Jurkat, Clone E6-1 (cell line): ENCODE results near the gene PC.

ENCODE experiments used
- DNase-seq: peaks from one replicate; pipeline ENCODE4 v3.0.0-alpha.2; 2011; ENCODE audit warnings: low read depth, low spot score
- H3K4me3 ChIP-seq: 2 replicates; pipeline ENCODE4 v1.5.1; 2011; ENCODE audit warnings: mild to moderate bottlenecking, low read length, control low read depth, moderate library complexity

Gene PC

DNA sequence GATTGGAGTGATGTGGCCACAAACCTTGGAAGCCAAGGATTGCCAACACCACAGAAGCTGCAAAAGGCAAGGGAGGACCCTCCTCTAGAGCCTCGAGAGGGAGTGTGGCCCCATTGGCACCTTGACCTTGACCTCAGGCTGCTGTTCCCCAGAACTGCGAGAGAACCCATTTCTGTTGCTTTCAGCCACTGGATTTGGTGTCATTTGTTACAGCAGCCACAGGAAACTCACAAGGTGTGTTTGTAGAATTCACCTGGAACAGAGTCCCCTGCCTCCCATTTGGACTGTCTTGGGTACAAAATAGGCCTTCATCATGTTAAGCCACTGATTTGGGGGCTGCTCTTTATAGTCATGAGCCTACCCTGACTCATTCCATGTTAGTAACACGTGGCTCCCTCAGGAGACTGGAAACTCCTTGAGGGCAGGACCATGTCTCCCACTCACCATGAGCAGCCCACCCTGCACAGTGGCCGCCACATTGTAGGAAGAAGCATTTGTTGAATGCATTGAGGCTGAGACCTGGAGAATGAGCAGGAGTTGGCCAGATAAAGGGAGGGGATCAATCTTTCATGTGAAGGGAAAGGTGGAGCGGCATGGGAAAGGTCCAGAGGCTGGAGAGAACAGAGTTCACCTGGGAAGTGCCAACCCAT is 25.2 kb upstream of the PC start:
- no peak for DNase-seq
- no peak overlapping the region for H3K4me3 ChIP-seq

DNA sequence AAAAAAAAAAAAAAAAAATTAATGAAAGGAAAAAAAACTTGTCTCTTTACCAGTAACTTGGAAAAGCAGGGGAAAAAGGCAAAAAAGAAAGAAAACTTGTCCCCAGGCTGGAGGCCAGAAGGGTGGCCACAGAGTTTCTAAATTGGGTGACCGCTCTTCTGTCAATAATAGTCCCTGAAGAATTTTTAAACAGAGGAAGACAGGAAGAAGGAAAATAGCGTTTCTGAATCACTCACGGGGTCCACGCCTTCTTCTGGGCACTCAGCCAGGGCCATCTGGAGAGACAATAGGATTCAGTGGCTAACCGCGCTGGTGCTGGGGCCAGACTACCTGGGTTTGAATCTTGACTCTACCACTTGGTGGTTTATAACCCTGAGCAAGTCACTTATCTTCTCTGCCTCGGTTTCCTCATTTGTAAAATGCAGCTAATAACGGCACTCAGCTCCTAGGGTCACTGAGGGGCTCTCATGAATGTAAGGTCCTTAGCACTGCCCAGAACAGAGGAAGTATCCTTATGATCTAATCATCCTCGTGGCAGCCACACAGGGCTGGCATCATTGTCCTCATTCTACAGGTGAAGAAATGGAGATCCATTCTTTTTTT is 23.9 kb upstream of the PC start:
- DNase-seq, result peak; percentile 77

DNA sequence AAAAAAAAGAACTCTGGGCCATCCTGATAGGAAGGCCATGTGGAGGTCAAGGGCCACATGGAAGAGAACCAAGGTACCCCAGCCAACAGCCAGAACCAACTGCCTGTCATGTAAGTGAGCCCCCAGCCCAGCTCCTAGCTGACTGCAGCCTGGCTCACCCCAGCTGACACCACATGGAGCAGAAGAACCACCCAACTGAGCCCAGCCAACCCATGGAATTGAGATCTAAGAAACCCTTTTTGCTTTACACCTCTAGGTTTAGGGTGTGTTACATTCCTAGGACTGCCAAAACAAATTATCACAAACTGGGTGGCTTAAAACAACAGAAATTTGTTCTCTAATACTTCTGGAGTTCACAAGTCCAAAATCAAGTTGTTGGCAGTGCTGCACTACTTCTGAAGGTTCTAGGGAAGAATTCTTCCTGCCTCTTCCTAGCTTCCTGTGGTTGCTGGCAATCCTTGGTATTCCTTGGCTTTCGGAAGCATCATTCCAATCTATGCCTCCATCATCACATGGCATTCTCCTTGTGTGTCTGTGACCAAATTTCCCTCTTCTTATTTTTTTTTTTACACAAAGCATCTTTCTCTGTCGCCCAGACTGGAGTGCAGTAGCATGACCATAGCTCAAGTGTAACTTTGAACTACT is 21.3 kb upstream of the PC start:
- H3K4me3 ChIP-seq, result no peak overlapping the region
- DNase-seq, result no peak

More for the DNA sequence above, 23.9 kb upstream of the PC start:
- H3K4me3 ChIP-seq, result no peak overlapping the region

DNA sequence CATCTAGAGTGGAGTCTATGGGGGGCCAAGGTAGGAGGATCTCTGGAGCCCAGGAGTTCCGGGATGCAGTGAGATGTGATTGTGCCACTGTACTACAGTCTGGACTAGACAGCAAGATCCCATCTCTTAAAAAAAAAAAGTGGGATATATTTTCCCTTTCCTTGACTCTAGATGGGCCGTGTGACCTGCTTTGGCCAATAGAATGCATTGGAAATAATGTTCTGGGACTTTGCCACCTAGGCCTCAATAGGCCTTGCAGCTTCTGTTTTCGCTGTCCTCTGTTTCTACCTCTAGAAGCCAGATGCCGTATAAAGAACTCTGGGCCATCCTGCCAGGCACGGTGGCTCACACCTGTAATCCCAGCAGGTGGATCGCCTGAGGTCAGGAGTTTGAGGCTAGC is 20.5 kb upstream of the PC start:
- H3K4me3 ChIP-seq, result no peak overlapping the region
- no peak for DNase-seq

DNA sequence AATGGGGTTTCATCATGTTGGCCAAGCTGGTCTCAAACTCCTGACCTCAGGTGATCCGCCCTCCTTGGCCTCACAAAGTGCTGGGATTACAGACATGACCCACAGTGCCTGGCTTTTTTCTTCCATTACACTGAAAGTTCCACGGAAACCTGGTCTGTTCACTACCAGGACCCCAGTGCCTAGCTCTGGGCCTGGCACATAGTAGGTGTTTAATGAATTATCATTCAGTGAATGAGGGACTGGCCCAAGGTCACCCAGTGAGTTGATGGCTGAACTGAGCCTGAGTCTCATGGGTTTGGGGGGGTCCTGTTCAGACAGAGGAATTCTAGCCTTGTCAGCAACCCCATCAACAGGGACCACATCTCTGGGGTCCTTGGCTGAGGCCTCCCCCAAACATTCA is 20.0 kb upstream of the PC start:
- no peak for DNase-seq

DNA sequence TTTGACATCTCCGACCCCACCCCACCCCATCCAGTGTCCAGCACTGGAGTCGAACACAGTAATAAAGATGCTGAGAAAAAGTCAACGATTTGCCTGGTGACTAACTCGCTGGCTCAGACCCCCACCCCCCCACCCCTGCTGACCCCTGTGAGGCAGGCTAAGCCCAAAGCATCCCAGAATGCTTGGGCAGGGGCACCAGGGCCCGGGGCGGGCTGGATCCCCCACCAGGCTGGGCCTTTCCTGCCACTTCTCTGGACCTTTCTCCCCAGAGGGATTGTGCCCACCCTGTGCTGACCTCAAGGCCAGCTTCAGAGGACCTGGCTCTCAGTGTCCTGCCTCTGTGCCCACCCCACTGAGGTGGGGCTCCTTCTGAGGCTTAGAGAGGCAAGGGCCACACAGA is 18.7 kb upstream of the PC start:
- no peak for DNase-seq
- no peak overlapping the region for H3K4me3 ChIP-seq

More for the DNA sequence above, 20.0 kb upstream of the PC start:
- no peak overlapping the region for H3K4me3 ChIP-seq

DNA sequence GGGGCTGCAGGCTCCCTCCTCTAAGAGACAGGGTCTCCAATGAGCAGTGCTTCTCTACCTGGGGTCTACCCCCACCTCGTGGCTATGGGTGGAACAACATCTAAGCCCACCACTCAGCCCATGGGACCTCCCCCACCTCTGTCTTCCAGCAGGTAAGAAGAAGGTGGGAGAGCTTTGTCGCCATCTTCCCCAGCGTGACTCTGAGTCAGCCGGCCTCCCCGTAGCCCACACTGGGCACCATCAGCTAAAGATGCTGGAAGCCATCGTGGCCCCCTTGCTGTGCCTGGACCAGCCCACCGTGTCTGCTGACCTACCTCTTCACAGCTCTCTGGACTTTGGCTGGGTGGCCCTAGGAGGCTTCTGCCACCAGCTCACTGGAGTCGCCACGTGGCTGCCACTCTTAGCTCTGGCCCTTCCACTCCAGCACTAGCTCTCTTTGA is 17.9 kb upstream of the PC start:
- DNase-seq, result no peak
- H3K4me3 ChIP-seq, result no peak overlapping the region

DNA sequence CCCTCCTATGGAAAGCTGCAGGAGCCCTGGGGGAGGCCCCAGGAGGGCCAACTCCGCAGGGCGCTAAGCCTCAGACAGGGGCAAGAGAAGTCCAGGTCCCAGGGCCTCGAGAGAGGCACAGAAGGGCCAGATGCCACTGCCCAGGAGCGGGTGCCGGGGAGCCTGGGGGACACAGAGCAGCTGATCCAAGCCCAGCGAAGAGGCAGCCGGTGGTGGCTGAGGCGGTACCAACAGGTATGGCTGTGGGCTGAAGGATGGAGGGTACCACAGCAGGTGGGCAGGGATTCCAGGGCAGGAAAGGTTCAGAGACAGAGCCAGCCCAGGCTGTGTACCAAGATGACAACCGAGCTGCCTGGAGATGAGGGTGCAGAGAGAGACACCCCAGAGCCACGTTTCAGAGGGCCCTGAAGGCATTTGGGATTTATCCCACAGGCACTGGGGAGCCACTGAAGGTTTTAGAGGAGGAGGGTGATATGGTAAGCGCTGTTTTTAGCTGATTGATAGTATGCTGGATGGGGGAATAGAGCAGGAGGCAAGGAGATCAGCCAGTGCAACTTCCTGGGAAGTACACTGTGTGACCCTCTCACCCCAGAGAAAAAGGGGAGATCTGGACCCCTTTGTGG is 17.3 kb upstream of the PC start:
- H3K4me3 ChIP-seq, result no peak overlapping the region
- no peak for DNase-seq

DNA sequence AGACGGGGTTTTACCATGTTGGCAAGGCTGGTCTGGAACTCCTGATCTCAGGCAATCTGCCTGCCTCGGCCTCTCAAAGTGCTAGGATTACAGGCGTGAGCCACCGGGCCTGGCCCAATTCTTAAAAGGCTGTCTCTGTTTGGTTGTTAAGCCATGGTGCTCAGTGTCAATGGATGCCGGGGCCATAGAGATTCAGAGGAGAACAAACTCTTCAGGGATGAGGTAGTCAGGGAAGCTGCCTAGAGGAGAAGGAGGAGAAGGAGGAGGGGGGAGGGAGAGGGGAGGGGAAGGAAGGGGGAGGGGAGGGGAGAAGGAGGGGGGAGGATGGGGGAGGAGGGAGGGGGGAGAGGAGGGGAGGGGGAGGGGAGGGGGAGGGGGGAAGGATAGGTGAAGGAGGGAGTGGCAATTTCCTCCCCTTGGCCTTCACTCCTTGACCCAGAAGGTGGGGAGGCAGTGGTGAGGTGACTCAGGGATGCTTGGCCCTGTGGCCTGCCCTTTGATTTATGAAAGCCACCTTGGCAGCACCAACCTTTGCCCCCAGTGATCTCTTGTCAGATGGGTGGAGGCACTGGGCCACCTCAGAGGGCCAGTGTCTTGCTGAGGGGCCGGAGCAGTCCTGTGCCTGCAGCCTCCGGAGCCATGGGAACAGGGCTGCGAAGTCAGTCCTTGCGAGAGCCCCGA is 16.7 kb upstream of the PC start, which contains the start of gene C11orf86:
C11orf86 (plus strand) TSS at position 581 of the 681 bp plus-strand sequence; CDS start at position 640, 59 bp downstream.
- H3K4me3 ChIP-seq, result no peak within 1 kb of the TSS
- DNase-seq, result no peak

DNA sequence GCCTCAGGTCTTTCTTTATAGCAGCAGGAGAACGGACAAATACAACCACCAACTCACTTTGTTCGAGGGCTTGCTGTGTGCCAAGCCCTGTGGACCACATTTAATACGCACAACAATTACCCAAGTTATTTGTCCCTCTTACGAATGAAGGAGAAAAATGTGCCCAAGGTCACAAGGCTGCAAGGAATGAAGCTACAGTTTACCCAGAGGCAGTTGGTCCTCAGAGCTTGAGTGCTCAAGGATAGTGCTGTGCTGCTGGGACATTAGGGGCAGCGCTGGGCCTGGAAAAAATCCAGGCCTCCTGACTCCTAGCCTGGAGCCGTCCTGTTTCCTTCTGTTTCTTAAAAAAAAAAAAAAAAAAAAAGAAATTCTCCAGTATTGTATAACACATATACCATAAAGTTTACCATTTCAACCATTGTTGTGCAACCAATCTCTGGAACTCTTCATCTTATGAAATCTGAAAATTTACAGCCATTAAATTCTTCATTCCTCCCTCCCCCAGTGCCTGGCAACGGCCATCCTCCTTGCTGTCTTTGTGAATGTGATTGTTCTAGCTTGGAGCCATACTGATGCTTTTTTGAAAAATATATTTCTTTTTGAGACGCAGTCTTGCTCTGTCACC is 15.9 kb upstream of the PC start:
- no peak overlapping the region for H3K4me3 ChIP-seq
- DNase-seq, result no peak

DNA sequence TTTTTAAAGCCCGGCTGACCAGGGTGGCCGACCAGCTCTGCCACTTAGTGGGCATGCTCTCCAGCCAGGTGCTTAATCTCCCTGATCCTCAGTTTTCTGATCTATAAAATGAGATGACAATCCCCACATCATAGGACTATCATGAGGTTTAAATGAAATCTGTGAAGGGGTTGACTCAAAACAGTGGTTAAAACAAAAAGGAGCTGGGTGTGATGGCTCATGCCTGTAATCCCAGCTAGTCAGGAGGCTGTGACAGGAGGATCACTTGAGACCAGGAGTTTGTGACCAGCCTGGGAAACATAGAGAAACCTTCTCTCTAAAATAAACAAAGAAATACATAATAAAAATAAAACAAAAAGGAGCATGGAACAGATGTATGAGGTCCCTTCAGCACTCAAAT is 13.3 kb upstream of the PC start:
- no peak for DNase-seq
- no peak overlapping the region for H3K4me3 ChIP-seq

DNA sequence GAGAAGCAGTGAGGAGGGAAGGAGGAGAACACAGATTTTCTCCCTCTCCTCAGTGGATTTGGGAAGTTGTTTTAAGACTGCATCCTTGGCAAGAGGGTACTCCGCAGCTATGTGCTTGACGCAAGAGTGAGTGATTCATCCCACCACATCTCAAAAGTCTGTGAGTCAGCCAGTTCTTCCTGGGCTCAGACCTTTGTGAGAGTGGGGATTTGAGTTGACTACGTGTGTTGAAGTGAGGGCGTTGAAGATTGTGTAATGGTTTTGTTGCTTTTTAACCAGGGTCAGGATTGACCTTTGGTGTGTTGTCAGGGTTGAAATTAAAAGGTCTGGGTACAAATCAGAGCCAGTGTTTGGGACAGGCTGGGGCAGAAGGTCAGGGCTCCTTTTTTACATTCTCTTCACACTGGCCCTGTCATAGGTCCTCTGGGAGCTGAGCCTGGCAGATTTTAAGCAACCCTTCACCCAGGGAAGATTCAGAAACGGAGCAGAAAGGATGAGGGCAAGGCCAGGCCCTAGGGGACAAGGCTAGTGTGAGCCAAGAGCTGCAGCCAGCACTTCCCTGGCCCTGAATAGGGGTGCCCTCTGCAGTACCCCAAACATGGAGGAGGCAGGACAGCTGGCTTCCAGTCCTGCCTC is 12.7 kb upstream of the PC start:
- H3K4me3 ChIP-seq, result no peak overlapping the region
- no peak for DNase-seq

DNA sequence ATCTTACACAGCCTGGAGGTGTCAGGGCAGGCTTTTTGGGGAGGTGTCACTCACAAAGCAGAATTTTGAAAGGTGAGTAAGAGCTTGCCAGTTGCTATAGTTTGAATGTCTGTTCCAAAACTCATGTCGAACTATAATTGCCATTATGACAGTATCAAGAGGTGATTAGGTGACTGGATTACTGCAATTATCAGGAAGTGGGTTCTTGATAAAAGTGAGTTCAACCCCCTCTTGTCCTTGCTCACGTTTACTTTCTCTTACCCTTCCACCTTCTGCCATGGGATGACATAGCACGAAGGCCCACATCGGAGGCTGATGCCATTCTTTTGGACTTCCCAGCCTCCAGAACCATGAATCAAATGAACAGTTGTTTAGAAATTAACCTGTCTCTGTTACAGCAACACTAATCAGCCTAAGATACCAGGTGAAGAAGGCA is 12.2 kb upstream of the PC start:
- no peak overlapping the region for H3K4me3 ChIP-seq
- DNase-seq, result no peak

DNA sequence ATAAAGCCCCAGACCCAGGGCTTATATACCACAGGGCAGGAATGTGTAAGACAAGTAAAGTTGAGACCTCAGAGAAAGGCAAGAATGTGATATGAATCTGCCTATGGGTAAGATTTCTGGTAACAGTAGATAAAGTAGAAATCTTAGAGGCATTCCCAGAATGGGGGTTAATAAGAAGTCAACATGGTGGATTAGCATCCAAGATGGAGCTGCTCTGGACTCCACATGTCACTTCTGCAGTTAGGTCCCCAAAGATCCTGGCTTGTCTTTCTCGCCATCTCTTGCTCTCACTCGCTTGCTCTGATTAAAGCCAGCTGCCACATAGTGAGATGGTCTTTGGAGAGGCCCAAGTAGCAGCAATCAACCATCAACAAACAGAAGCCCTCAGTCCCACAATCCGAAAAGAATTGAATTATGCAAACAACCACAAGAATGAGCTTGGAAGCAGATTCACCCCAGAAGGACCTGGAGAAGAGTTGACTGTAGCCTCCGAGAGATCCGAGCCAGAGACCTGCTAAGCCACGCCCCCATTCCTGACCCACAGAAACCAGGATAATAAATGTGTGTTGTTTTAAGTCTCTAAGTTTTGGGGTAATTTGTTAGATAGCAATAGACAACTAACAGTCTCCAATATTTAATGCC is 11.5 kb upstream of the PC start:
- no peak for DNase-seq
- no peak overlapping the region for H3K4me3 ChIP-seq

DNA sequence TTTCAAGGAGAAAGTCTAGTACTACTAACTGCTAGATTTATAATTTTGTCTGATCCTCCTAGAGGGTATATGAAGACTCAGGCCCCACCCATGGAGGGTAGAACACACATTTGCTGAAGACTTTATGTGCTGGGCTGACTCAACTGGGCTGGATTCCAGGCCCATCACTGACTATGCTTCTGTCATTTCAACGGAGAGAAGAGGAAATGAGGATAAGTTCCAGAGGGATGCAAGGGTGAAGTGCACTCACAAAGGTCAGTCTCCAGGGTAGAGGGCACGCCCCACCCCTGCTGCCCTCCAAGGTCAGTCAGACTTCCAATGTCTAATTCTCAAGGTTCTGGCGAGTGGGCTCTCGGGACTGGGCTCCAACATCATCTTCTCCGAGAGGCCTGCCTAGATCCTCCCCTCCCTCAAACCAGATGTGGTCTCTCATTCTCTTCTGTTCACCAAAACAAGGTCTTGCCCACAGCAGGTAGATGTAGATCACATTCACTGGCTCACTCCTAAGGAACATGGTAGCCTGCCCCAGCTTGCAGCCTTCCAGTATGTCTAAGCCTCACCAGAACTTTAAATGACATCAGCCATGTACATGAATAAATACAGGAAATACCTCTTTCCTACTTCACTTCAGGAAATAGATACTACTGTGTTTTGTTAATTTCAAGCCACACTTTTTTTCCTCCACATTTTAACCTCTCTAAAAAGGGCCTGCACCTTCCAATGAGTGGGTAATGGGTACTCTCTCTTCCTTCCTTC is 9.7 kb upstream of the PC start:
- no peak overlapping the region for H3K4me3 ChIP-seq
- no peak for DNase-seq

DNA sequence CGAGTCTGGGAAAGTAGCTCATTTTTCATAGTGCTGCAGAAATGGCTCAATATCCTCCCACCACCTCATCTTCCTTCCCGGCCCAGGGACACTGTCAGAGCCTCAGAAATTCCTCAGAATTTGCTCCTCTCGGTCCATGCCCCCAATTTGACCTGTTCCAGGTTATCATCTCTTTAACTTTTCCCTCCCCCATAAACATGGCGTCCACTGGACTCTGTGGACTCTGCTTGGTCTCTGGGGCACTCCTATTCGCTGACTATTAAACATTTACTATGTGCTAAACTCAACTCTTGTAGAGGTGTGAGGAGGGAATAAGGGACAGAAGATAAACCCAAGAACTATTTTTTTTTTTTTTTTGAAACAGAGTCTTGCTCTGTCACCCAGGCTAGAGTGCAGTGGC is 8.2 kb upstream of the PC start:
- no peak for DNase-seq
- no peak overlapping the region for H3K4me3 ChIP-seq

DNA sequence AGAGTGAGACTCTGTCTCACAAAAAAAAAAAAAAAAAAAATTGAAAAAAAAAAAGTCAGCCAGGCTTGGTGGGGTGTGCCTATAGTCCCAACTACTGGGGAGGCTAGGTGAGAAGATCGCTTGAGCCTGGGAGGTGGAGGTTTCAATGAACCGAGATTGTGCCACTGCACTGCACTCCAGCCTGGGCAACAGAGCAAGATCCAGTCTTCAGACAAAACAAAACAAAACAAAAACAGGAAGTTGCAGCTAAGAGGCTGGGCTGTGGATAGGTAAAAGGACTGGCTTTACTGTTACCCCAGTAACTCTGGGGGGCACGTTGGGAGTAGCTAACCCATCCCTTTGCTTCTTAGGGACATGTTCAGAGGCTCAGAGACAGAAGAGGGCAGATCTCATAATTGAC is 6.3 kb upstream of the PC start:
- DNase-seq, result no peak
- H3K4me3 ChIP-seq, result no peak overlapping the region

DNA sequence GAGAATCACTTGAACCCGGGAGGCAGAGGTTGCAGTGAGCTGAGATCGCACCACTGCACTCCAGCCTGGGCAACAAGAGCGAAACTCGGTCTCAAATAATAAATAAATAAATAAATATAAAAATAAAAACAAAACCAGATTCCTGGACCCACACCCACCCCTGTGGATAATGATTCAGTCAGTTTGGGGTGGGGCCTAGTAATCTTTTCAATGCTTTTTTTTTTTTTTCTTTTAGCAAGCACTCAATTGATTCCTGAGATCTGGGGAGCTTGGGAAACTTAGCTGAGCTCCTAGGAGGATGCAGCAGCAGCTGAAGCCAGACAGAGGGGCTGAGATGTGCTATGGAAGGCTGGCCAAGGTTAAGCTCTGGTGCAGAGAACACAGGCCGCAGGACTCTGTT is 4.6 kb upstream of the PC start:
- DNase-seq, result no peak
- no peak overlapping the region for H3K4me3 ChIP-seq
